GM12873 (cell line): ENCODE measurements around the gene SPTBN2.

Experiments used
- CTCF ChIP-seq: IDR thresholded peaks from 2 replicates; pipeline ENCODE4 v1.5.1; 2012; ENCODE audit warnings: low read depth, mild to moderate bottlenecking, moderate library complexity, low read length, control low read depth; ENCODE audit not compliant: insufficient read depth; ENCODE audit errors: missing control alignments

The SPTBN2 gene

GRCh38 chr11:66707486-66707885 is 21.5 kb downstream of the SPTBN2 start:
- TF ChIP-seq CTCF: no peak

GRCh38 chr11:66706989-66707388 is 22.0 kb downstream of the SPTBN2 start:
- no peak for TF ChIP-seq CTCF

GRCh38 chr11:66705587-66706335 is 23.3 kb downstream of the SPTBN2 start:
- TF ChIP-seq CTCF: no peak

- TF ChIP-seq CTCF: no peak
These were observed 24.2 kb downstream of the SPTBN2 start for GRCh38 chr11:66704659-66705360.

- no peak for TF ChIP-seq CTCF
These were observed 27.4 kb downstream of the SPTBN2 start for GRCh38 chr11:66701432-66702240.

GRCh38 chr11:66700742-66701141 is 28.3 kb downstream of the SPTBN2 start:
- TF ChIP-seq CTCF: no peak

- no peak for TF ChIP-seq CTCF
These were observed 28.7 kb downstream of the SPTBN2 start for GRCh38 chr11:66700337-66700736.
